ENCODE measurements around the gene CBFA2T3.

Gene CBFA2T3

DNA sequence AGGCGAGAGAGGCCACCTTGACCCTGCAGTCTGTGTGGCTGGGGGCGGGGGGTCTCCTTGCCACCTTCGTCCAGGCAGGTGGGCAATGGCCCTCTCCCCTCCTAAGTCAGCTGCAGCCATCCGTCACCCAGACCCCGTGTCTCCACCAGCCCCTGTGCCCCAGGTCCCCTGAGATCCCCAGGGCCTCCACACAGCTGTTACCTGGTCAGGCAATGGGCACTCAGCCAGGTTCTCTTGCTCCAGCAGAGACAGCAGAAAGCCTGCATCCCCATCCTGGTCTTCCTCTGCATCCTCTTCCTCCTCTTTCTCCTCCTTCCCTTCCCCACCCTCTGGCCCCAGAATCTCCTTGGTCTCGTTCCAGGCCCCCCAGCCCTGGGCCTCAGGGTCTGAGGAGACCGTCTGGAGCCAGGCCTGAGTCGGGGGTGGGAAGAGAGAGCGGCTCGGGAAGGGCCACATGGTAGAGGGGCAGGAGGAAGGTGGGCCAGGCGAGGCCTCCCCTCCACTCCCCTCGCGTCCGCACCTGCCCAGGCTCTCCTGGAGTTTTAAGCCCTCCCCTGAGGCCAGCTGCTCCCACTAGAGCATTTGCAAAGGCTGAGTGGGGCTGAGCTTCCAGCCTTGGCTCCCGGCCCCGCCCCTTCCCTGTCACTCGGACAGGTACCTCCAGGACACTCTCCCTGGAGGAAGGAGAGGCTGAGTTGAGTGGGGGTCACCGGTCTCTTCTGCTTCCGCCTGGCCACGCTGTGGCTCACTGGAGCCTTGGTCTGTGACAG is 110.7 kb downstream of the CBFA2T3 start, which contains the start of gene PABPN1L:
PABPN1L (minus strand) TSS at position 510 of the 770 bp plus-strand sequence; CDS start at position 456, 54 bp downstream.
- no peak for ATAC-seq (ENCODE audit: insufficient read depth, low read depth)
- H3K9ac ChIP-seq (ENCODE audit: low read depth, low read length), result no peak within 1 kb of the TSS

DNA sequence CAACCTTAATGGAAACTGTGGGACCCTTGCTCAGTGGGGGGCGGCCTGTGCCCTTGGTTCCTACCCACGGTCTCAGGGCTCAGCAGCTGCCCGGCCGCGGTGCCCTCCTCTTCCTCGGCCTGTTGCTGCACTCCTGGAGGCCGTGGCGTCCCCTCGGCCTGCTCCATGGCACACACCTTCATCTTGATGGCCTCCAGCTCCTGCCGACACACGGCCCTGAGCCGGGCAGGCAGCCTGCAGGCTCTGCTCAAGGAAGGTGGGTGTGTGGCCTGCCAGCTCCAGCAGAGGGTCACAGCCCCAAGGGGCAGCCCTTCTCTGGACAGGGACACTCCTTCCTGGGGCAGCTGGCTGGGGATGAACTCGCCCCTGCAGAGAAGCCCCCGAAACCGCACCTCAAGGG is 111.3 kb downstream of the CBFA2T3 start:
- no peak overlapping the region for H3K9ac ChIP-seq (ENCODE audit: low read depth, low read length)
- ATAC-seq (ENCODE audit: insufficient read depth, low read depth), result no peak

More for the DNA sequence above, 110.7 kb downstream of the CBFA2T3 start, which contains the start of gene PABPN1L:
- Histone ChIP-seq H3K4me3 (ENCODE audit: low read depth in 1 of 2, low read length in 2 of 2) (no peak within 1 kb of the TSS), H3K4me2 (ENCODE audit: insufficient read depth, low read length) (no peak within 1 kb of the TSS), H3K79me2 (ENCODE audit: insufficient read depth, low read length) (no peaks in the 10 kb centered on the region), H3K9me3 (ENCODE audit: insufficient read depth, low read length, severe bottlenecking) (no peaks in the 10 kb centered on the region), H3K27ac (ENCODE audit: low read length) (no peak within 1 kb of the TSS), H4K20me1 (ENCODE audit: insufficient read depth, low read length) (no peaks in the 10 kb centered on the region), H3K27me3 (ENCODE audit: insufficient read depth, low read length, poor library complexity) (peaks cover 18% of the 10 kb centered on the region), H3K4me1 (ENCODE audit: insufficient read depth, low read length) (no peaks in the 10 kb centered on the region), H3K36me3 (ENCODE audit: insufficient read depth, low read length) (peaks cover 9% of the 10 kb centered on the region), H2AFZ (ENCODE audit: low read depth, low read length) (no peak within 1 kb of the TSS)
- TF ChIP-seq, protein P1, sequence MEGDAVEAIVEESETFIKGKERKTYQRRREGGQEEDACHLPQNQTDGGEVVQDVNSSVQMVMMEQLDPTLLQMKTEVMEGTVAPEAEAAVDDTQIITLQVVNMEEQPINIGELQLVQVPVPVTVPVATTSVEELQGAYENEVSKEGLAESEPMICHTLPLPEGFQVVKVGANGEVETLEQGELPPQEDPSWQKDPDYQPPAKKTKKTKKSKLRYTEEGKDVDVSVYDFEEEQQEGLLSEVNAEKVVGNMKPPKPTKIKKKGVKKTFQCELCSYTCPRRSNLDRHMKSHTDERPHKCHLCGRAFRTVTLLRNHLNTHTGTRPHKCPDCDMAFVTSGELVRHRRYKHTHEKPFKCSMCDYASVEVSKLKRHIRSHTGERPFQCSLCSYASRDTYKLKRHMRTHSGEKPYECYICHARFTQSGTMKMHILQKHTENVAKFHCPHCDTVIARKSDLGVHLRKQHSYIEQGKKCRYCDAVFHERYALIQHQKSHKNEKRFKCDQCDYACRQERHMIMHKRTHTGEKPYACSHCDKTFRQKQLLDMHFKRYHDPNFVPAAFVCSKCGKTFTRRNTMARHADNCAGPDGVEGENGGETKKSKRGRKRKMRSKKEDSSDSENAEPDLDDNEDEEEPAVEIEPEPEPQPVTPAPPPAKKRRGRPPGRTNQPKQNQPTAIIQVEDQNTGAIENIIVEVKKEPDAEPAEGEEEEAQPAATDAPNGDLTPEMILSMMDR (IDR thresholded peaks at IDR 0.05; ENCODE audit: borderline replicate concordance, extremely low read depth, low read length, poor library complexity, severe bottlenecking), result no peak
- no peak for TF ChIP-seq EZH2 (IDR thresholded peaks at IDR 0.05; ENCODE audit: borderline replicate concordance, low read depth, low read length, severe bottlenecking)
- DNase-seq, result no peak

DNA sequence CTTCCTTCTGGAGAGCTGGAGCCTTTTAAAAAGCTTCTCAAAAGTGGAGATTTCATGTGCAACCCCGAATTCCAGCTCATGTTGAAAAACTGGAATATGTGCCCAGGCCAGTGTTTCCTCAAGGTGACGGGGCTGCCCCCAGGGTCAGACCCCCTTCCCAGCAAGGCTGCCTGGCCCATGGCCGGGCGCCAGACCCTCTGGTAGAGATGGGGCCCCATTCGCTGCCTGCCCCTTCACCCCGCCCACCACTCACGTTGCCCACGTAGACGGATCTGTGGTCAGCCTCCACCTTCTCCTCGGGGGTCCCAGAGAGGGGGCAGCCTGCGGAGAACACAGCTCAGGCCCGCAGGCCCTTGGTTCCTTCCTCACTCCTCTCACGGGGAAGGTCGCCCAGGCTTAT is 111.7 kb downstream of the CBFA2T3 start:
- Histone ChIP-seq H3K4me1 (ENCODE audit: insufficient read depth, low read length) (no peaks in the 10 kb centered on the region), H3K27me3 (ENCODE audit: insufficient read depth, low read length, poor library complexity) (peaks cover 8% of the 10 kb centered on the region)

More for the DNA sequence above, 111.3 kb downstream of the CBFA2T3 start:
- H3K27me3 ChIP-seq (ENCODE audit: insufficient read depth, low read length, poor library complexity), result peaks cover 12% of the 10 kb centered on the region
- TF ChIP-seq, protein P1 (IDR thresholded peaks at IDR 0.05; ENCODE audit: borderline replicate concordance, extremely low read depth, low read length, poor library complexity, severe bottlenecking), result no peak
- TF ChIP-seq EZH2 (IDR thresholded peaks at IDR 0.05; ENCODE audit: borderline replicate concordance, low read depth, low read length, severe bottlenecking), result no peak
- no peak overlapping the region for H3K27ac ChIP-seq (ENCODE audit: low read length)
- no peaks in the 10 kb centered on the region for H3K4me1 ChIP-seq (ENCODE audit: insufficient read depth, low read length)
- H3K4me2 ChIP-seq (ENCODE audit: insufficient read depth, low read length), result no peak overlapping the region
- H3K79me2 ChIP-seq (ENCODE audit: insufficient read depth, low read length), result no peaks in the 10 kb centered on the region
- no peak overlapping the region for H2AFZ ChIP-seq (ENCODE audit: low read depth, low read length)
- H3K36me3 ChIP-seq (ENCODE audit: insufficient read depth, low read length), result peaks cover 15% of the 10 kb centered on the region
- no peak for DNase-seq
- no peak overlapping the region for H3K4me3 ChIP-seq (ENCODE audit: low read depth in 1 of 2, low read length in 2 of 2)
- H3K9me3 ChIP-seq (ENCODE audit: insufficient read depth, low read length, severe bottlenecking), result no peaks in the 10 kb centered on the region
- H4K20me1 ChIP-seq (ENCODE audit: insufficient read depth, low read length), result no peaks in the 10 kb centered on the region

More for the DNA sequence above, 111.7 kb downstream of the CBFA2T3 start:
- ATAC-seq (ENCODE audit: insufficient read depth, low read depth), result no peak
- Histone ChIP-seq H3K79me2 (ENCODE audit: insufficient read depth, low read length) (no peaks in the 10 kb centered on the region), H3K36me3 (ENCODE audit: insufficient read depth, low read length) (peaks cover 19% of the 10 kb centered on the region), H3K9ac (ENCODE audit: low read depth, low read length) (no peak overlapping the region), H4K20me1 (ENCODE audit: insufficient read depth, low read length) (no peaks in the 10 kb centered on the region), H3K27ac (ENCODE audit: low read length) (no peak overlapping the region), H3K9me3 (ENCODE audit: insufficient read depth, low read length, severe bottlenecking) (no peaks in the 10 kb centered on the region), H3K4me2 (ENCODE audit: insufficient read depth, low read length) (no peak overlapping the region), H3K4me3 (ENCODE audit: low read depth in 1 of 2, low read length in 2 of 2) (no peak overlapping the region), H2AFZ (ENCODE audit: low read depth, low read length) (no peak overlapping the region)
- no peak for DNase-seq
- TF ChIP-seq EZH2 (IDR thresholded peaks at IDR 0.05; ENCODE audit: borderline replicate concordance, low read depth, low read length, severe bottlenecking), result no peak
- TF ChIP-seq, protein P1 (IDR thresholded peaks at IDR 0.05; ENCODE audit: borderline replicate concordance, extremely low read depth, low read length, poor library complexity, severe bottlenecking), result no peak

Data from DND-41 (cell line).